Thyroid gland (tissue), 4 donors: ENCODE data around the gene PRKCD.

Experiments used
- CTCF ChIP-seq, 6 experiments: fragments of 200-600 bp in 3 of 6; fragments of 450-650 bp in 3 of 6; sonication (generic) in 3 of 6; IDR thresholded peaks; one replicate each; pipeline ENCODE4 v1.5.1; 2016 to 2019; ENCODE audit warnings: antibody characterized with exemption in 6 of 6, mild to moderate bottlenecking in 2 of 6, inconsistent platforms in 1 of 6, moderate library complexity in 1 of 6
- POLR2A ChIP-seq, 2 donors: fragments of 450-650 bp; IDR thresholded peaks; one replicate each; pipeline ENCODE4 v1.6.1; 2017; ENCODE audit warnings: antibody characterized with exemption in 2 of 2, mild to moderate bottlenecking in 2 of 2, moderate library complexity in 1 of 2

DNA sequence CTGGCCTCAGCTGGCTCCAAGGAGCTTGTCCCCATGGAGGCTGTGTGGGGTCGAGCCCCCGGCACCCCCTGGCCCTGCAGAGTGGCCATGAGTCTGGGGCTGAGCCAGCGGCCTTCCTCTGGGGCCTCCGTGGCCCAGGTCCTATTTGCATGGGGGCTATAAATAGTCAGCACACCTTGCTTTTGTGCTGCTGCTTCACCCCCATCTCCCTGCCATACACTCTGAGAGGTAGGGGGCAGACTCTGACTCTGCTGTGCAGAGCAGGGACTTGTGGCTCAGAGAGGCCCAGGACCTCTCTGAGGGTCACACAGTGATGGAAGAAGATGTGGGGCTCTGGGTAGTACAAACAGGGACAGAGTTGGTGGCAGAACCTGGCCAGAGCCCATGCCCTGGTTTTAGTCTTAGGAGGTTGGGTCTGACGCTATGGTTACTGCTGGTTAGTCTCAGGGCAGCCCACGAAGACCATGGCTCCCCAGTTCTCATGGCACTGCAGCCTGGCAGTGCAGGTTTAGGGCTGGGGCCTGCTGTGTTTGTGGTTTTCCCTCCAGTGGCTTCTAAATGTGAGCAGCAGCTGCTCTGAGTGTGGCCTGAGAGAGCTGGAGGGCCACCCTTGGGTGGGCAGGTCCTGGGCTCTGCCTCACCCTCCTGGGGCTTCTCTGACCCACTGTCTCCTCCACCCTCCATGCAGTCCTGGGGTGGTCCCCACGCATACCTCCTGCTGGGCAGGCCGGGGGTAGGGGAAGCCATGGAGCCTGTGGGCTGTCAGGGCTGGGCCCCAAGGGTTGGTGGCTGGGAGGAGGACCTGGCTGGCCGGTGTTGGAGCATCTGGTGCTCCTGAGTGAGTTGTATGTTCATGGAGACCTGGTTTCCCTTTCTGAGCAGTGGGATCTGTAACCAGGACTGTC, 13.6 kb downstream of the PRKCD start:
- TF ChIP-seq CTCF (IDR thresholded peaks at IDR 0.05) (no peak), POLR2A (IDR thresholded peaks at IDR 0.05) (no peak)
